HG03342 (cell line): ENCODE data around the gene TPPP2.

Source experiments
- ATAC-seq: cut with Tn5 transposase; IDR thresholded peaks from one replicate; pipeline ENCODE4 v1.9.1; 2021; ENCODE audit warnings: mild to moderate bottlenecking, moderate library complexity; ENCODE audit not compliant: unreplicated experiment

Gene TPPP2

GRCh38 chr14:21074398-21075272, 44.6 kb downstream of the TPPP2 start:
- no peak for ATAC-seq

GRCh38 chr14:21075719-21076437, 45.9 kb downstream of the TPPP2 start:
- no peak for ATAC-seq

- ATAC-seq, result no peak
These were observed 47.7 kb downstream of the TPPP2 start for GRCh38 chr14:21077672-21078071.

GRCh38 chr14:21078287-21078686, 48.3 kb downstream of the TPPP2 start:
- ATAC-seq, result no peak

GRCh38 chr14:21078726-21079125, 48.7 kb downstream of the TPPP2 start:
- ATAC-seq, result no peak

GRCh38 chr14:21081521-21082142, 51.6 kb downstream of the TPPP2 start:
- ATAC-seq, result no peak
